Right atrium auricular region (tissue), 2 donors: ENCODE data around the gene ADAM10. TPM values are rescaled to one million over a fixed set of nuclear protein-coding genes. Genes with fewer than 3 reads are reported as not detected.

Experiments
- DNase-seq: peaks from one replicate; pipeline ENCODE4 v3.0.0-alpha.2; 2019; ENCODE audit warnings: low spot score
- H3K27ac ChIP-seq, 2 donors: fragments of 200-600 bp; sonication (generic); 1 replicate in 1 of 2; 2 replicates in 1 of 2; pipeline ENCODE4 v1.5.1; 2016 to 2019
- H3K27me3 ChIP-seq, 2 donors: fragments of 200-600 bp; sonication (generic); one replicate each; pipeline versions ENCODE4 v1.5.1 to v1.6.0; 2017 to 2019
- H3K36me3 ChIP-seq: fragments of 200-600 bp; sonication (generic); one replicate; pipeline ENCODE4 v1.5.1; 2016
- H3K4me1 ChIP-seq, 2 donors: fragments of 200-600 bp; sonication (generic); one replicate each; pipeline versions ENCODE4 v1.5.1 to v1.6.0; 2017 to 2019
- H3K4me3 ChIP-seq, 2 donors: fragments of 200-600 bp; sonication (generic); 1 replicate in 1 of 2; 2 replicates in 1 of 2; pipeline ENCODE4 v1.5.1; 2017 to 2019; ENCODE audit warnings: mild to moderate bottlenecking in 1 of 2, moderate library complexity in 1 of 2
- H3K9me3 ChIP-seq, 2 donors: fragments of 200-600 bp; sonication (generic); one replicate each; pipeline ENCODE4 v1.5.1; 2019
- total RNA-seq, 2 donors: library from RNA; depleted of rRNA; stranded (reverse); fragments of >200 nt; gene quantifications; one replicate each; pipeline ENCODE4 v1.1.0, GENCODE V29; 2016
- TF ChIP-seq, protein P1 (sequence below), 2 donors: fragments of 200-600 bp; sonication (generic); IDR thresholded peaks; one replicate each; pipeline ENCODE4 v1.5.1; 2019; ENCODE audit warnings: antibody characterized with exemption in 2 of 2

The ADAM10 gene
- total RNA-seq, 2 donors from 2014 or later = 40.8 to 42.0 TPM

DNA sequence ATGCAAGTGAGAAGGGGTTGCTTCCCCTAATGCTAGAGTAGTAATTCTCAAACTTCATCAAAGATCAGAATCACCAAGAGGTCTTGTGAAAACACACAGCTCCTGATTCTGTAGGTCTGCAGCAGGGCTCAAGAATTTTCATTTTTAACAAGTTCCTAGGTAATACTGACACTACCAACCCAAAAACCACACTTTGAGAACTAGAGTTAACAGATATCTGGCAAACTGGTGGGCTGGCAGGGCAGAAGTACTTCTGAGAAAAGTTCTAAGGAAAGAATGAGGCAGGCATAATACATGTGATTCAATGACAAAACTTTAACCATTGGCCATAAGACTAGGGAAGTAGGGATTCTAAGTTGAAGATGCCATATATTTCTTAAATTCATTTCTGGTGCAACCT, 12.8 kb upstream of the ADAM10 start:
- TF ChIP-seq, protein P1, sequence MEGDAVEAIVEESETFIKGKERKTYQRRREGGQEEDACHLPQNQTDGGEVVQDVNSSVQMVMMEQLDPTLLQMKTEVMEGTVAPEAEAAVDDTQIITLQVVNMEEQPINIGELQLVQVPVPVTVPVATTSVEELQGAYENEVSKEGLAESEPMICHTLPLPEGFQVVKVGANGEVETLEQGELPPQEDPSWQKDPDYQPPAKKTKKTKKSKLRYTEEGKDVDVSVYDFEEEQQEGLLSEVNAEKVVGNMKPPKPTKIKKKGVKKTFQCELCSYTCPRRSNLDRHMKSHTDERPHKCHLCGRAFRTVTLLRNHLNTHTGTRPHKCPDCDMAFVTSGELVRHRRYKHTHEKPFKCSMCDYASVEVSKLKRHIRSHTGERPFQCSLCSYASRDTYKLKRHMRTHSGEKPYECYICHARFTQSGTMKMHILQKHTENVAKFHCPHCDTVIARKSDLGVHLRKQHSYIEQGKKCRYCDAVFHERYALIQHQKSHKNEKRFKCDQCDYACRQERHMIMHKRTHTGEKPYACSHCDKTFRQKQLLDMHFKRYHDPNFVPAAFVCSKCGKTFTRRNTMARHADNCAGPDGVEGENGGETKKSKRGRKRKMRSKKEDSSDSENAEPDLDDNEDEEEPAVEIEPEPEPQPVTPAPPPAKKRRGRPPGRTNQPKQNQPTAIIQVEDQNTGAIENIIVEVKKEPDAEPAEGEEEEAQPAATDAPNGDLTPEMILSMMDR (IDR thresholded peaks at IDR 0.05) = no peak
- H3K27me3 ChIP-seq = no peaks in the 10 kb centered on the region
- no peaks in the 10 kb centered on the region for H3K4me1 ChIP-seq
- no peaks in the 10 kb centered on the region for H3K36me3 ChIP-seq
- no peak for DNase-seq
- H3K4me3 ChIP-seq = no peak overlapping the region
- no peak overlapping the region for H3K27ac ChIP-seq
- peaks cover 0 to 7% of the 10 kb centered on the region in 2 donors for H3K9me3 ChIP-seq

DNA sequence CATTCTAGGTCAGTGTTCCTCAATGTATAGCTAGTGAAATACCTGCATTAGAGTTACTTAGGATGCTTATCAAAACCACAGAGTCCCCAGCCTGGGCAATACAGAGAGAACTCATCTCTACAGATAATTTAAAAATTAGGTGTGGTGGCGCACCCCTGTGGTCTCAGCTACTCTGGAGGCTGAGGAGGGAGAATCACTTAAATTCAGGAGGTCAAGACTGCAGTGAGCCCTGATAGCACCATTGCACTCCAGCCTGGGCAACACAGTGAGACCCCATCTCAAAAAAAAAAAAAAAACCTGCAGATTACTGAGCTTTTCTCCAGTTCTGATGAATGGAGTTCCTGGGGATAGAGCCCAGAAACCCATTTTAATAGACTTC, 11.5 kb upstream of the ADAM10 start:
- no peak for DNase-seq
- H3K27ac ChIP-seq = no peak overlapping the region
- TF ChIP-seq, protein P1 (IDR thresholded peaks at IDR 0.05) = no peak
- no peak overlapping the region for H3K4me3 ChIP-seq
- no peaks in the 10 kb centered on the region for H3K36me3 ChIP-seq
- no peaks in the 10 kb centered on the region for H3K27me3 ChIP-seq
- peaks cover 0 to 7% of the 10 kb centered on the region in 2 donors for H3K9me3 ChIP-seq
- no peaks in the 10 kb centered on the region for H3K4me1 ChIP-seq

DNA sequence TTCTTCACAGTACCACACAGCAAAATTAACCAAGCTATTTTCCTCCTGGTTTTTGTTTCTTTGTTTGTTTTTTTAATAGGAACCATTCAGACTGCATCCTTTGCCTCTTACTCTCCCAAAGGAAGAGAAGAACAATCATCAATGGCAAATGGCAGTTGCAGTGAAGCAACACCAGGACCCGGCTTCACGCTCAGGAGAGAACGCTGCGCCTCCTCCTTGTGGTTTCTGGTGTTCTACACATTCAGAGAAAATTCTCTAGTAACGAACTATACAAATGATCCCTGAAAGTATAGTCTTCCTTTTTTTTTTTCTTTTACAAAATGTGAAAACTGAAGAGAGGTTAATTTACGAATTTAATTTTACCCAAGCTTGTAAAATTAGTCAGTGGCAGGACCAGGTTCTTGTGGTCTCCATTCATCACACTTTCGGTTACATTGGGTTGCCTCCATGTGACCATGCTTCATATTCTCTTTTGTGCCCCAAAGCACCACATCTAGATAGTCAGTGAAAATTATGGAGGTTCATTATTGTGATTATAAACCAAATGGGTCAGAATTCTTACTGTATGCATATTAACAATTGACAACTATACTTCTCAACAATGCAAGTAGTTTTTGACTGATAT, 11.0 kb upstream of the ADAM10 start:
- Histone ChIP-seq H3K4me1 (no peaks in the 10 kb centered on the region), H3K4me3 (no peak overlapping the region), H3K27ac (no peak overlapping the region), H3K9me3 (peaks cover 0 to 7% of the 10 kb centered on the region in 2 donors), H3K27me3 (no peaks in the 10 kb centered on the region), H3K36me3 (no peaks in the 10 kb centered on the region)
- no peak for DNase-seq
- TF ChIP-seq, protein P1 (IDR thresholded peaks at IDR 0.05) = no peak

DNA sequence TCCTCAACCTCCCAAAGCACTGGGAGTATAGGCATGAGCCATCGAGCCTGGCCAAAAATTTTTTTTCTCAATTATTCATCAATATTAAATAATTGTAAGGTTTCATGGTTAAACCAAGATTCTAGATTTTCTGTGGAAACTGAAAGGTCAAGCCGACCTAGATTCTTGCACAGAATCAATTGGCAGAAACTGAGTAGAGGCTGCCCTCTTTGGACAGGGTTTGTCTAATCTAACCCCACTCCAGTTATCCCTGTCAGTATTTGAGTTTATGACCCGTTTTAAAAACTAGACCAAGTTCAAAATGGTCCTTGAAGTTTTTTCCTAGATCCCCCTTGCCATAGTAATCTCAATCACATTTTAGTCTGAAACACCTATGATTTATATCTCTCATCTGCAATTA, 8.6 kb upstream of the ADAM10 start:
- Histone ChIP-seq H3K4me1 (no peaks in the 10 kb centered on the region), H3K36me3 (no peaks in the 10 kb centered on the region), H3K27ac (no peak overlapping the region), H3K27me3 (no peaks in the 10 kb centered on the region), H3K9me3 (no peaks in the 10 kb centered on the region), H3K4me3 (no peak overlapping the region)
- TF ChIP-seq, protein P1 (IDR thresholded peaks at IDR 0.05) = peak in 1 of 2 donors; percentile 41
- DNase-seq = no peak

DNA sequence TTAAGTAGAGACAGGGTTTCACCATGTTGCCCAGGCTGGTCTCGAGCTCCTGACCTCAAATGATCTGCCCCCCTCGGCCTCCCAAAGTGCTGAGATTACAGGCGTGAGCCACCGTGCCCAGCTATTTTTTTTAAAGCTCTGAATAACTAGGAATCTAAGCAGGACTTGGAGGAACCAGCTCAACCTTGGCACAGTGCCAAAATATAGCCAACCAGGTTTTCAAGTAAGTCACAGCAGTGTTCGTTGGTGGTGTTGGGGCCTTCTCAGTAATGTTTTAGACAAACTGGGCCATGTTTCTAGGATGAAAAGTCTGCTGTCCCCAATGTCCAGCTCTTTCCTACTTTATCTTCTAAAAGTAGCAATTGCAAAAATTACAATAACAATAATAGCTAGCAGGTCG, 6.4 kb upstream of the ADAM10 start:
- TF ChIP-seq, protein P1 (IDR thresholded peaks at IDR 0.05) = no peak
- Histone ChIP-seq H3K27me3 (no peaks in the 10 kb centered on the region), H3K9me3 (no peaks in the 10 kb centered on the region), H3K4me3 (no peak overlapping the region), H3K27ac (no peak overlapping the region), H3K36me3 (no peaks in the 10 kb centered on the region), H3K4me1 (no peaks in the 10 kb centered on the region)
- DNase-seq = no peak

DNA sequence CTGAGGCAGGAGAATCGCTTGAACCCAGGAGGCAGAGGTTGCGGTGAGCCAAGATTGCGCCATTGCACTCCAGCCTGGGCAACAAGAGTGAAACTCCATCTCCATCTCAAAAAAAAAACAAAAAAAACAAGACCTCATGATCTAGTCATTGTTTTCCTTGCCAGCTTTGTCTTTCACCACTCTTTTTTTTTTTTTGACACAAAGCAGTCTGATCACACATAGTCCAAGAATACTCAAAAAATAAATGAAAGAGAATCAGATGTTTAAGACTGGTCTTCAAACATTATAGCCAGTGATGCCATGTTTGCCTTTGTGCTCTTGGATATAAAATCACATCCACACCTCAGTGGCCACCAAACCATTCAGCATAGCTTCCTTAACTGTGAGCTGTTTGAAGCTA, 5.8 kb upstream of the ADAM10 start:
- no peaks in the 10 kb centered on the region for H3K27me3 ChIP-seq
- H3K4me3 ChIP-seq = no peak overlapping the region
- H3K9me3 ChIP-seq = no peaks in the 10 kb centered on the region
- peaks cover 0 to 4% of the 10 kb centered on the region in 2 donors for H3K4me1 ChIP-seq
- H3K27ac ChIP-seq = no peak overlapping the region
- H3K36me3 ChIP-seq = no peaks in the 10 kb centered on the region
- TF ChIP-seq, protein P1 (IDR thresholded peaks at IDR 0.05) = no peak
- no peak for DNase-seq
